ENCODE results near the gene SLC22A23. TPM values are rescaled to one million over a fixed set of nuclear protein-coding genes. Genes with fewer than 3 reads are reported as not detected.

The SLC22A23 gene
- total and polyA plus RNA-seq, 2 donors (not counting 1 experiment from before 2014, with no cell fraction given) = 0.18 to 1.4 TPM

- H3K36me3 ChIP-seq (replicated peaks in 1 of 2; ENCODE audit: control extremely low read depth in 1 of 2, control insufficient read depth in 1 of 2, extremely low read depth in 1 of 2, insufficient read depth in 2 of 2, low read length in 1 of 2) = peaks cover 0 to 42% of the 10 kb centered on the region in 2 experiments
Observed at GRCh38 chr6:3265671-3266070, 191.2 kb downstream of the SLC22A23 start.

GRCh38 chr6:3264356-3264755 lies 192.5 kb downstream of the SLC22A23 start:
- peaks cover 20 to 27% of the 10 kb centered on the region in 2 donors for H3K4me1 ChIP-seq (ENCODE audit: control insufficient read depth in 2 of 2, insufficient read depth in 2 of 2, low read length in 2 of 2)
- Mint-ChIP-seq H3K4me1 (peaks cover 36% of the 10 kb centered on the region), H3K27ac (no peak overlapping the region), H3K27me3 (no peaks in the 10 kb centered on the region), H3K4me3 (no peak overlapping the region), H3K9me3 (ENCODE audit: insufficient read depth) (no peaks in the 10 kb centered on the region)
- H3K36me3 ChIP-seq (replicated peaks in 1 of 2; ENCODE audit: control extremely low read depth in 1 of 2, control insufficient read depth in 1 of 2, extremely low read depth in 1 of 2, insufficient read depth in 2 of 2, low read length in 1 of 2) = peaks cover 0 to 34% of the 10 kb centered on the region in 2 experiments
- ATAC-seq (ENCODE audit: low read depth) = no peak
- H4K20me1 ChIP-seq (ENCODE audit: control insufficient read depth, insufficient read depth, low read length, poor library complexity, severe bottlenecking) = peaks cover 88% of the 10 kb centered on the region
- POLR2A ChIA-PET = no interaction called here
- CTCF ChIA-PET = interaction anchor here (0.9 to 3.1 kb wide), 2 partner anchors 13 to 15 kb away, joined by 3 to 11 read pairs; no protein-coding TSS in a partner anchor
- H3K9me3 ChIP-seq (ENCODE audit: control extremely low read depth in 1 of 3, control insufficient read depth in 2 of 3, insufficient read depth in 1 of 3, low read length in 2 of 3) = no peaks in the 10 kb centered on the region
- TF ChIP-seq EZH2 (IDR thresholded peaks at IDR 0.05; ENCODE audit: borderline replicate concordance, insufficient read depth, low read depth, low read length, poor library complexity, severe bottlenecking) (no peak), CTCF (IDR thresholded peaks at IDR 0.05) (no peak)
- H3K27me3 ChIP-seq (replicated peaks in 1 of 4; ENCODE audit: control extremely low read depth in 1 of 4, control insufficient read depth in 3 of 4, insufficient read depth in 4 of 4, low read length in 3 of 4) = no peaks in the 10 kb centered on the region
- no peak overlapping the region for H3K9ac ChIP-seq (ENCODE audit: low read length)
- intact Hi-C loops (cut with micrococcal nuclease) = no loop called here
- no peak overlapping the region for H2AFZ ChIP-seq (ENCODE audit: insufficient read depth, low read depth, low read length, poor library complexity, severe bottlenecking)
- H3K27ac ChIP-seq (ENCODE audit: low read length in 2 of 2) = no peak overlapping the region
- no peak for DNase-seq
- H3K4me3 ChIP-seq (ENCODE audit: control extremely low read depth in 1 of 5, extremely low read depth in 1 of 5, insufficient read depth in 1 of 5, low read depth in 2 of 5, low read length in 4 of 5) = no peak overlapping the region
- 100% methylated on average over 2 of the region's 3 CpGs for WGBS (ENCODE audit: insufficient coverage)
- peaks cover 78% of the 10 kb centered on the region for H3K79me2 ChIP-seq (ENCODE audit: control insufficient read depth, insufficient read depth, low read length)
- no peak overlapping the region for H3K4me2 ChIP-seq (replicated peaks; ENCODE audit: low read depth, low read length, poor library complexity, severe bottlenecking)

More at GRCh38 chr6:3265671-3266070, 191.2 kb downstream of the SLC22A23 start:
- H3K27me3 Mint-ChIP-seq = no peaks in the 10 kb centered on the region
- intact Hi-C loops (cut with micrococcal nuclease) = no loop called here
- no peak overlapping the region for H3K4me3 Mint-ChIP-seq
- H3K4me3 ChIP-seq (ENCODE audit: control extremely low read depth in 1 of 5, extremely low read depth in 1 of 5, insufficient read depth in 1 of 5, low read depth in 2 of 5, low read length in 4 of 5) = no peak overlapping the region
- 77% methylated on average over 9 of the region's 9 CpGs for WGBS (ENCODE audit: insufficient coverage)
- CTCF ChIA-PET = interaction anchor here (1.0 to 3.1 kb wide), 2 partner anchors 14 to 467 kb away, joined by 3 to 11 read pairs; no protein-coding TSS in a partner anchor
- POLR2A ChIA-PET = no interaction called here
- no peaks in the 10 kb centered on the region for H3K27me3 ChIP-seq (replicated peaks in 1 of 4; ENCODE audit: control extremely low read depth in 1 of 4, control insufficient read depth in 3 of 4, insufficient read depth in 4 of 4, low read length in 3 of 4)
- H3K27ac ChIP-seq (ENCODE audit: low read length in 2 of 2) = no peak overlapping the region
- H3K4me2 ChIP-seq (replicated peaks; ENCODE audit: low read depth, low read length, poor library complexity, severe bottlenecking) = no peak overlapping the region
- no peak overlapping the region for H3K9ac ChIP-seq (ENCODE audit: low read length)
- TF ChIP-seq EZH2 (IDR thresholded peaks at IDR 0.05; ENCODE audit: borderline replicate concordance, insufficient read depth, low read depth, low read length, poor library complexity, severe bottlenecking) (no peak), CTCF (IDR thresholded peaks at IDR 0.05) (no peak)
- H3K4me1 Mint-ChIP-seq = peaks cover 26% of the 10 kb centered on the region
- H2AFZ ChIP-seq (ENCODE audit: insufficient read depth, low read depth, low read length, poor library complexity, severe bottlenecking) = no peak overlapping the region
- H3K9me3 Mint-ChIP-seq (ENCODE audit: insufficient read depth) = no peaks in the 10 kb centered on the region
- DNase-seq = no peak
- peaks cover 80% of the 10 kb centered on the region for H4K20me1 ChIP-seq (ENCODE audit: control insufficient read depth, insufficient read depth, low read length, poor library complexity, severe bottlenecking)
- H3K9me3 ChIP-seq (ENCODE audit: control extremely low read depth in 1 of 3, control insufficient read depth in 2 of 3, insufficient read depth in 1 of 3, low read length in 2 of 3) = no peaks in the 10 kb centered on the region
- no peak overlapping the region for H3K27ac Mint-ChIP-seq
- ATAC-seq (ENCODE audit: low read depth) = no peak
- peaks cover 11 to 14% of the 10 kb centered on the region in 2 donors for H3K4me1 ChIP-seq (ENCODE audit: control insufficient read depth in 2 of 2, insufficient read depth in 2 of 2, low read length in 2 of 2)
- peaks cover 65% of the 10 kb centered on the region for H3K79me2 ChIP-seq (ENCODE audit: control insufficient read depth, insufficient read depth, low read length)
